IMR-90 (cell line): ENCODE results near the gene NFKBIZ.

Source experiments
- CEBPB ChIP-seq: IDR thresholded peaks from 2 replicates; pipeline ENCODE4 v1.6.1; 2012; ENCODE audit warnings: low read depth, low read length, improper control_type of control experiment
- FOS ChIP-seq: fragments of 150-350 bp; IDR thresholded peaks from 2 replicates; pipeline ENCODE4 v1.6.1; 2016; ENCODE audit warnings: low read depth, low read length
- MAFK ChIP-seq: IDR thresholded peaks from 2 replicates; pipeline ENCODE4 v1.6.1; 2012; ENCODE audit warnings: low read depth, low read length, improper control_type of control experiment
- MAZ ChIP-seq: IDR thresholded peaks from 2 replicates; pipeline ENCODE4 v1.6.1; 2012; ENCODE audit warnings: low read depth, mild to moderate bottlenecking, low read length, improper control_type of control experiment, moderate library complexity, borderline replicate concordance
- MXI1 ChIP-seq: IDR thresholded peaks from 2 replicates; pipeline ENCODE4 v1.6.1; 2012; ENCODE audit warnings: low read depth, mild to moderate bottlenecking, low read length, moderate library complexity, borderline replicate concordance
- POLR2A ChIP-seq: IDR thresholded peaks from 2 replicates; pipeline ENCODE4 v1.6.1; 2012; ENCODE audit warnings: mild to moderate bottlenecking, low read depth, low read length
- RAD21 ChIP-seq: IDR thresholded peaks from 2 replicates; pipeline ENCODE4 v1.6.1; 2012; ENCODE audit warnings: low read length, improper control_type of control experiment
- USF2 ChIP-seq: fragments of 150-350 bp; IDR thresholded peaks from 2 replicates; pipeline ENCODE4 v1.6.1; 2017; ENCODE audit warnings: mild to moderate bottlenecking, antibody characterized with exemption, low read length, low read depth
- TF ChIP-seq, protein P1 (sequence below): conservative IDR thresholded peaks from 2 replicates; pipeline ENCODE4 v1.5.1; 2012; ENCODE audit warnings: mild to moderate bottlenecking, low read depth, low read length, improper control_type of control experiment

DNA sequence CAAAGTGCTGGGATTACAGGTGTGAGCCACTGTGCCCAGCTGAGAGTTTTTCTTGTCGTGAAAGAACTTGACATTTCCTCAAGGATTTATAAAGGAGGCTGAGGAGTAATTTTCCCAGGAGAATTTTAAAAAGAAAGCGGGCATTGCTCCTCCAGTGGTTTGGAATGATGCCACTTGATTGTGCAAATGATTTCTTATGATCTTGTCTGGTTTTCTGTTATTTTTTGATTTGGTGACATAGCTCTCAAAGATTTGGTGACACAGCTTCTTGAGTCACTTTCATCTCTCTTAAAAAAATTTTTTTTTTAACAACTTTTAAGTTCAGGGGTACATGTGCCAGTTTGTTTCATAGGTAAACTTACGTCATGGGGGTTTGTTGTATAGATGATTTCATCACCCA is 24.6 kb upstream of the NFKBIZ start:
- TF ChIP-seq, protein P1, sequence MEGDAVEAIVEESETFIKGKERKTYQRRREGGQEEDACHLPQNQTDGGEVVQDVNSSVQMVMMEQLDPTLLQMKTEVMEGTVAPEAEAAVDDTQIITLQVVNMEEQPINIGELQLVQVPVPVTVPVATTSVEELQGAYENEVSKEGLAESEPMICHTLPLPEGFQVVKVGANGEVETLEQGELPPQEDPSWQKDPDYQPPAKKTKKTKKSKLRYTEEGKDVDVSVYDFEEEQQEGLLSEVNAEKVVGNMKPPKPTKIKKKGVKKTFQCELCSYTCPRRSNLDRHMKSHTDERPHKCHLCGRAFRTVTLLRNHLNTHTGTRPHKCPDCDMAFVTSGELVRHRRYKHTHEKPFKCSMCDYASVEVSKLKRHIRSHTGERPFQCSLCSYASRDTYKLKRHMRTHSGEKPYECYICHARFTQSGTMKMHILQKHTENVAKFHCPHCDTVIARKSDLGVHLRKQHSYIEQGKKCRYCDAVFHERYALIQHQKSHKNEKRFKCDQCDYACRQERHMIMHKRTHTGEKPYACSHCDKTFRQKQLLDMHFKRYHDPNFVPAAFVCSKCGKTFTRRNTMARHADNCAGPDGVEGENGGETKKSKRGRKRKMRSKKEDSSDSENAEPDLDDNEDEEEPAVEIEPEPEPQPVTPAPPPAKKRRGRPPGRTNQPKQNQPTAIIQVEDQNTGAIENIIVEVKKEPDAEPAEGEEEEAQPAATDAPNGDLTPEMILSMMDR: no peak
- TF ChIP-seq POLR2A (no peak), MAFK (no peak), RAD21 (no peak), MAZ (no peak), FOS (no peak), USF2 (no peak), CEBPB (peak; percentile 34; the same call in 1 of the 2 replicates), MXI1 (no peak)
